ACHN (cell line): ENCODE measurements around the gene GRIA1.

ENCODE experiments used
- DNase-seq: peaks from one replicate; pipeline ENCODE4 v3.0.0-alpha.2; 2015
- in situ Hi-C: cut with HindIII; loops from 2 replicates; pipeline ENCODE4 v1.10.0; 2017; ENCODE audit warnings: low sequenced_read_pairs, low pct_ligation_motif_present, low pct_unique_long_range_greater_than_20kb

GRIA1 gene

GRCh38 chr5:153584126-153584959 lies 93.9 kb downstream of the GRIA1 start:
- DNase-seq, result no peak
- in situ Hi-C loops, result no loop called here

GRCh38 chr5:153584960-153585359 lies 94.5 kb downstream of the GRIA1 start:
- in situ Hi-C loops, result no loop called here
- DNase-seq, result no peak

GRCh38 chr5:153585622-153586277 lies 95.3 kb downstream of the GRIA1 start:
- no peak for DNase-seq
- in situ Hi-C loops, result no loop called here

- no peak for DNase-seq
- in situ Hi-C loops, result no loop called here
These were observed 101.6 kb downstream of the GRIA1 start for GRCh38 chr5:153592081-153592480.

- DNase-seq, result no peak
- in situ Hi-C loops, result no loop called here
These were observed 104.3 kb downstream of the GRIA1 start for GRCh38 chr5:153594785-153595184.

- no peak for DNase-seq
- in situ Hi-C loops, result no loop called here
These were observed 107.6 kb downstream of the GRIA1 start for GRCh38 chr5:153598099-153598498.

GRCh38 chr5:153601377-153601776 lies 110.9 kb downstream of the GRIA1 start:
- DNase-seq, result no peak
- in situ Hi-C loops, result no loop called here

GRCh38 chr5:153605386-153605785 lies 114.9 kb downstream of the GRIA1 start:
- in situ Hi-C loops, result no loop called here
- DNase-seq, result no peak

GRCh38 chr5:153610009-153610408 lies 119.5 kb downstream of the GRIA1 start:
- DNase-seq, result no peak
- in situ Hi-C loops, result no loop called here

- in situ Hi-C loops, result no loop called here
- no peak for DNase-seq
These were observed 120.3 kb downstream of the GRIA1 start for GRCh38 chr5:153610811-153611210.

- in situ Hi-C loops, result no loop called here
- DNase-seq, result no peak
These were observed 122.7 kb downstream of the GRIA1 start for GRCh38 chr5:153613144-153613543.

- in situ Hi-C loops, result no loop called here
- no peak for DNase-seq
These were observed 123.2 kb downstream of the GRIA1 start for GRCh38 chr5:153613672-153614071.

GRCh38 chr5:153617190-153617589 lies 126.7 kb downstream of the GRIA1 start:
- no peak for DNase-seq
- in situ Hi-C loops, result no loop called here

GRCh38 chr5:153618307-153618706 lies 127.8 kb downstream of the GRIA1 start:
- in situ Hi-C loops, result no loop called here
- no peak for DNase-seq

GRCh38 chr5:153618867-153619266 lies 128.4 kb downstream of the GRIA1 start:
- DNase-seq, result no peak
- in situ Hi-C loops, result no loop called here

- in situ Hi-C loops, result no loop called here
- DNase-seq, result no peak
These were observed 129.3 kb downstream of the GRIA1 start for GRCh38 chr5:153619771-153620170.

GRCh38 chr5:153623124-153623523 lies 132.7 kb downstream of the GRIA1 start:
- in situ Hi-C loops, result no loop called here
- no peak for DNase-seq

- no peak for DNase-seq
- in situ Hi-C loops, result no loop called here
These were observed 133.4 kb downstream of the GRIA1 start for GRCh38 chr5:153623751-153624450.

GRCh38 chr5:153624451-153624765 lies 133.9 kb downstream of the GRIA1 start:
- in situ Hi-C loops, result no loop called here
- DNase-seq, result no peak
